Measurements from ENCODE around the gene CMIP.

Gene CMIP

DNA sequence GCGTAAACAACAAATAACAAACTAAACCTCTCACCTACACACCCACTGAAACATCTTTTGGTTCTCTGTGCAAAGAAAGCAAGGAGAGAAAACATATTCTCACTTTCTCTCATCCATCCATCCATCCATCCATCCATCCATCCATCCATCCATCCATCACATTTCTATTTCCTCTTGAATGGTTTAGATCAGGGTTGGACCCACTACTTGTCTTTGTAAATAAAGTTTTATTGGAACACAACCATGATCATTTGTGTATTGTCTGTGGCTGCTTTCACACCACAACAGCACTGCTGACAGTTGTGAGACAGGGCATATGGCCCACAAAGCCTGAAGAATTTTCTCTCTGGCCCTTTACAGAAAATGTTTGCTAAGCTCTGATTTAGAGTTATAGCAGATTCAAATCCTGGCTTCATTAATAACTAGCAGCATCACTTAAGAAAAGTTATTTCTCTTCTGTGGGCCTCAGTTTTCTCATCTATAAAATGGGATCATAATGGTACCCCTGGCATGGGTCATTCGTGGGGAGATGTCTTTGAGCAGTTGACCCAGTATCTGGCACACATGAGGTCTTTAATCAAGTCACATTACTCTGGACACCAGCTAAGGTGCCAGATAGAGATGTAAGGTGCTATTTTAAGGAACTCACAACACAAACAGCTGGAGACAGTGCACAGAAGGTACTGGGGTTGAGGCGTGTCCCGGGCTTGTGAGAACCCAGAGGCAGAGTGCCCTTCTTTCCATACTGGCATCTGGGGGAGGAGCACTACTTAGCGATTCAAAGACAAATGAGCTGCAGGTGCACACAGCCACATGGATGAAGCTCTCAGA lies 146.3 kb downstream of the CMIP start:
- no peak for DNase-seq (ENCODE audit: low read depth in 2 of 2)
- no peak overlapping the region for H3K4me3 ChIP-seq (replicated peaks in 1 of 2; ENCODE audit: low read depth in 2 of 2, low read length in 2 of 2)
- TF ChIP-seq, protein P1, sequence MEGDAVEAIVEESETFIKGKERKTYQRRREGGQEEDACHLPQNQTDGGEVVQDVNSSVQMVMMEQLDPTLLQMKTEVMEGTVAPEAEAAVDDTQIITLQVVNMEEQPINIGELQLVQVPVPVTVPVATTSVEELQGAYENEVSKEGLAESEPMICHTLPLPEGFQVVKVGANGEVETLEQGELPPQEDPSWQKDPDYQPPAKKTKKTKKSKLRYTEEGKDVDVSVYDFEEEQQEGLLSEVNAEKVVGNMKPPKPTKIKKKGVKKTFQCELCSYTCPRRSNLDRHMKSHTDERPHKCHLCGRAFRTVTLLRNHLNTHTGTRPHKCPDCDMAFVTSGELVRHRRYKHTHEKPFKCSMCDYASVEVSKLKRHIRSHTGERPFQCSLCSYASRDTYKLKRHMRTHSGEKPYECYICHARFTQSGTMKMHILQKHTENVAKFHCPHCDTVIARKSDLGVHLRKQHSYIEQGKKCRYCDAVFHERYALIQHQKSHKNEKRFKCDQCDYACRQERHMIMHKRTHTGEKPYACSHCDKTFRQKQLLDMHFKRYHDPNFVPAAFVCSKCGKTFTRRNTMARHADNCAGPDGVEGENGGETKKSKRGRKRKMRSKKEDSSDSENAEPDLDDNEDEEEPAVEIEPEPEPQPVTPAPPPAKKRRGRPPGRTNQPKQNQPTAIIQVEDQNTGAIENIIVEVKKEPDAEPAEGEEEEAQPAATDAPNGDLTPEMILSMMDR (IDR thresholded peaks at IDR 0.05; ENCODE audit: low read depth, low read length) = no peak

DNA sequence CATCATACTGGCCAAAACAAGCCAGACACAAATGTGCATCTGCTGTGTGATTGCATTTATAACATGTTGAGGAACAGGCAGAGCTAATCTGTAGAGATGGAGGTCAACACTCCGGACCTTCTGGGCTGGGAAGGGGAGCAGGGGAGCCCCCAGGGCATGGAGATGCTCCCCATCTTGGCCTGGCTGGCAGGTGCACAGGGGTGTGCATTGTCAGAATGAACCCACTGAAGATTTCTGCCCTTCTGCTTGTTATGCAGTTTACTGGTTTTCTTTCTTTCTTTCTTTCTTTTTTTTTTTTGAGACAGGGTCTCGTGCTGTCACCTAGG lies 146.9 kb downstream of the CMIP start:
- H3K4me3 ChIP-seq (replicated peaks in 1 of 2; ENCODE audit: low read depth in 2 of 2, low read length in 2 of 2) = no peak overlapping the region
- TF ChIP-seq, protein P1 (IDR thresholded peaks at IDR 0.05; ENCODE audit: low read depth, low read length) = no peak
- no peak for DNase-seq (ENCODE audit: low read depth in 2 of 2)

DNA sequence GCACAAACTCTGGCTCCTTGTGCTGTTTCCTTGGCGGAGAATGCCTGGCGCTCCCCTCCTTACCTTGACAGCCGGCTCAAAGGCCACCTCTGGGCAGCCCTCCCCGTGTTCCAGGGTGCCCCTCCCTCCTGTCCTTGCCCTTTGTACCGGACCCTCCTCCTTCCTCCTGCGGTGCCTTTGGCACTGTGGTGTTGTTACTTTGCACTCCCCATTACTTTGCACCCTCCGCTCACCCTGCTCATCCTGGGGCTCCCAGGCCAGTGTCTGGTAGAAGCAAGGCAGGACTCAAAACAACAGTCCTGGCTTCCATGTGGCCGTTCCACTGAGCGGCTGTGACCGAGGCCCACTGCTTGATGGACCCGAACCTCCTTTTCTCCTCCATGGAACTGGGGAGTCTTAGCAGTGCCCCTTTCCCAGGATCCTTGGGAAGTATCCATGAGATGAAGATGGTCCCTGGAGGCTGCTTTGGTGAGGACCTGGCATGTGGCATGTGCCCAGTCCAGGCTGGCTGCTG lies 147.8 kb downstream of the CMIP start:
- no peak for DNase-seq (ENCODE audit: low read depth in 2 of 2)
- no peak overlapping the region for H3K4me3 ChIP-seq (replicated peaks in 1 of 2; ENCODE audit: low read depth in 2 of 2, low read length in 2 of 2)
- TF ChIP-seq, protein P1 (IDR thresholded peaks at IDR 0.05; ENCODE audit: low read depth, low read length) = no peak

DNA sequence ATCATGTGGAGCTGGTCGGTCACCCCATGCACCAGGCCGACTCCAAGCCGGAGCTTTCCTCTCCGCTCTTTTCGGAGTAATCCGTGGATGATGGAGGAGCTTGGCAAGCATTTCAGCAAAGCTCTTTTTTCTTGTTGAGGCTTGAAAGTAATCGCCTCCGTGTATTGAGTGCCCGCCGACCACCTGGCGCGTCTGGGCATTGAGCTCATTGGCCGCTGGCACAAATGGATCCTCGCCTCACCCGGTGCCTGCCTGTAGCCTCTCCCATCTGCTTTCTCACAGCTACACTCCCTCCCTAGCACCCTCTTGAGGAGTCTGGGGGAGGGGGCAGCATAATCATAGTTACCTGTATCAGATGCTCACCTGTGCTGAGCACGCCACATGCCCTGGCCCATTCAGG lies 148.9 kb downstream of the CMIP start:
- no peak for DNase-seq (ENCODE audit: low read depth in 2 of 2)
- TF ChIP-seq, protein P1 (IDR thresholded peaks at IDR 0.05; ENCODE audit: low read depth, low read length) = no peak
- no peak overlapping the region for H3K4me3 ChIP-seq (replicated peaks in 1 of 2; ENCODE audit: low read depth in 2 of 2, low read length in 2 of 2)

DNA sequence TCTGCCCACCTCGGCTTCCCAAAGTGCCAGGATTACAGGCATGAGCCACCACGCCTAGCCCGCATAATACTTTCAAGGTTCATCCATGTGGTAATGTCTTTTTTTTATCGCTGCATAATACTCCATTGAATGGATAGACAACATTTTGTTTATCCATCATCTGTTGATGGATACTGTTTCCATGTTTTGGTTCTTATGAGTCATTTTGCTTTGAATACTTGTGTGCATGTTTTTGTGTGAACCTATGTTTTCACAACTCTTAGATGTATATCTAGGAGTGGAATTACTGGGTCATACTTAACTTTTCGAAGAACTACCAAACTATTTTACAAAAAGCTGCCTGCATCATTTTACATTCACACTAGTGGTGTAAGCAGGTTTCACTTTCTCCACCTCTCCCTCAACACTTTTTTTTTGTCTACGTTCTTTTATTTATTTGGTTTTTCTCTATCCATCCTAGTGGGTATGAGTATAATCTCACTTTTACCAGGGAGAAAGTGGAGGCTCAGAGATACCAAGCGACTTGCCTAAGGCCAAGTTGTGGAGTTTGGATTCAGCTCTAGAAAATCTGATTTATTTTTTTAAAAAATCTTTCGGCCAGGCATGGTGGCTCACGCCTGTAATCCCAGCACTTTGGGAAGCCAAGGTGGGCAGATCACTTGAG lies 151.2 kb downstream of the CMIP start:
- TF ChIP-seq, protein P1 (IDR thresholded peaks at IDR 0.05; ENCODE audit: low read depth, low read length) = no peak
- H3K4me3 ChIP-seq (replicated peaks in 1 of 2; ENCODE audit: low read depth in 2 of 2, low read length in 2 of 2) = no peak overlapping the region
- peak; percentile 24 to 54 for DNase-seq (ENCODE audit: low read depth in 2 of 2)

DNA sequence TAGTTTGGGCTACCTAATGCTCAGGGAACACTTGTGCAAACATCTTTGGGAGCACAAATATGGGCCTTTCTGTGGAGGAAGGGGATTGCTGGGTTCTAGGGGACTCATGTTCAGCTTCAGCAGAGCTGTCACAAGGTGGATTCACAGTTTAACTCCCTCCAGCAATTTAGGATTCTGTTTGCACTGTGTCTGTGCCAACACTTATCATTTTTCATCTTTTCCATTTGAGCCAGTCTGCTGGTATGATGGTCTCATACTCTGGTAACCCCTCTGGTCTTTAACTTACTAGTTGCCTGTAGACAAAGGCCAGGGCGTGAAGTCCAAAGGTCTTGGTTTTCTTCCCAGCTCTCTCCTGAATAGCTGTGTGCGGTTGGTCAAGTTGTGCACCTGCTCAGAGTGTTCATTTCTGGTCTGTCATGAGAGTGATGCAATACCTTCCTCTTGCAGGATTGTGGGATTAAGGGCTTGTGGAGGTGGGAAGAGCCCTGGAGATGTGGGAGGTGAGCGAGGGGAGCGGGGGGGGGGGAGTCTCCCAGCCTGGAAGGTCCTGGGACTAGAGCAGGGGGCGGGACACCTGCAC lies 152.6 kb downstream of the CMIP start:
- DNase-seq (ENCODE audit: low read depth in 2 of 2) = no peak
- no peak overlapping the region for H3K4me3 ChIP-seq (replicated peaks in 1 of 2; ENCODE audit: low read depth in 2 of 2, low read length in 2 of 2)
- TF ChIP-seq, protein P1 (IDR thresholded peaks at IDR 0.05; ENCODE audit: low read depth, low read length) = no peak

All from cardiac fibroblast (primary cell).